ENCODE results near the gene ZXDC. TPM values are rescaled to one million over a fixed set of nuclear protein-coding genes. Genes with fewer than 3 reads are reported as not detected.

Gene ZXDC
- total and polyA plus RNA-seq, 2 experiments from 2014 or later = 6.1 to 19.2 TPM

GRCh38 chr3:126436826-126437717 is 38.6 kb downstream of the ZXDC start:
- no peaks in the 10 kb centered on the region for H3K79me2 ChIP-seq (ENCODE audit: insufficient read depth)
- H2AFZ ChIP-seq = no peak overlapping the region
- no peak overlapping the region for H3K4me2 ChIP-seq (ENCODE audit: unreplicated experiment)
- no peaks in the 10 kb centered on the region for H3K27me3 ChIP-seq (replicated peaks; ENCODE audit: insufficient read depth)
- H3K4me3 ChIP-seq = no peak overlapping the region
- no peaks in the 10 kb centered on the region for H4K20me1 ChIP-seq (ENCODE audit: insufficient read depth)
- H3F3A ChIP-seq (ENCODE audit: insufficient read depth) = no peaks in the 10 kb centered on the region
- TF ChIP-seq EZH2phosphoT487 (IDR thresholded peaks at IDR 0.05; ENCODE audit: insufficient read depth, low read depth) = no peak
- no peak for TF ChIP-seq EZH2 (IDR thresholded peaks at IDR 0.05; ENCODE audit: insufficient read depth, poor library complexity, severe bottlenecking)
- in situ Hi-C loops (cut with MboI) = no loop called here
- DNase-seq = no peak
- 93 to 95% methylated on average over 18 of the region's 18 CpGs for WGBS, 2 experiments (ENCODE audit: low coverage in 1 of 2, low lambda C conversion rate in 2 of 2, missing lambda C conversion rate in 2 of 2)
- H3K9me3 ChIP-seq (ENCODE audit: low read depth) = no peaks in the 10 kb centered on the region
- no peaks in the 10 kb centered on the region for H3K36me3 ChIP-seq (ENCODE audit: low read depth)
- H3K9me2 ChIP-seq (ENCODE audit: insufficient read depth) = no peaks in the 10 kb centered on the region
- H3K9ac ChIP-seq = no peak overlapping the region
- H3K27ac ChIP-seq = no peak overlapping the region
- no peaks in the 10 kb centered on the region for H3K4me1 ChIP-seq (ENCODE audit: insufficient read depth)

- Histone ChIP-seq H3K36me3 (ENCODE audit: low read depth) (no peaks in the 10 kb centered on the region), H3K9me3 (ENCODE audit: low read depth) (no peaks in the 10 kb centered on the region), H3F3A (ENCODE audit: insufficient read depth) (no peaks in the 10 kb centered on the region), H3K27me3 (replicated peaks; ENCODE audit: insufficient read depth) (no peaks in the 10 kb centered on the region), H3K9me2 (ENCODE audit: insufficient read depth) (no peaks in the 10 kb centered on the region), H4K20me1 (ENCODE audit: insufficient read depth) (no peaks in the 10 kb centered on the region), H3K9ac (no peak overlapping the region), H3K79me2 (ENCODE audit: insufficient read depth) (no peaks in the 10 kb centered on the region), H3K4me1 (ENCODE audit: insufficient read depth) (no peaks in the 10 kb centered on the region), H3K4me2 (ENCODE audit: unreplicated experiment) (no peak overlapping the region), H3K4me3 (no peak overlapping the region), H3K27ac (no peak overlapping the region), H2AFZ (no peak overlapping the region)
- TF ChIP-seq EZH2 (IDR thresholded peaks at IDR 0.05; ENCODE audit: insufficient read depth, poor library complexity, severe bottlenecking) (no peak), EZH2phosphoT487 (IDR thresholded peaks at IDR 0.05; ENCODE audit: insufficient read depth, low read depth) (no peak)
- in situ Hi-C loops (cut with MboI) = no loop called here
- no peak for DNase-seq
- 91 to 92% methylated on average over 13 to 14 of the region's 14 CpGs for whole genome bisulfite sequencing, 2 experiments (ENCODE audit: low coverage in 1 of 2, low lambda C conversion rate in 2 of 2, missing lambda C conversion rate in 2 of 2)
These were observed 40.0 kb downstream of the ZXDC start for GRCh38 chr3:126435456-126436315.

- Histone ChIP-seq H3K9me2 (ENCODE audit: insufficient read depth) (no peaks in the 10 kb centered on the region), H3K4me2 (ENCODE audit: unreplicated experiment) (no peak overlapping the region), H3K27me3 (replicated peaks; ENCODE audit: insufficient read depth) (no peaks in the 10 kb centered on the region), H3K36me3 (ENCODE audit: low read depth) (no peaks in the 10 kb centered on the region), H2AFZ (no peak overlapping the region), H3K9ac (no peak overlapping the region), H4K20me1 (ENCODE audit: insufficient read depth) (no peaks in the 10 kb centered on the region), H3F3A (ENCODE audit: insufficient read depth) (no peaks in the 10 kb centered on the region), H3K27ac (no peak overlapping the region), H3K4me1 (ENCODE audit: insufficient read depth) (no peaks in the 10 kb centered on the region), H3K4me3 (no peak overlapping the region), H3K79me2 (ENCODE audit: insufficient read depth) (no peaks in the 10 kb centered on the region), H3K9me3 (ENCODE audit: low read depth) (no peaks in the 10 kb centered on the region)
- in situ Hi-C loops (cut with MboI) = no loop called here
- WGBS, 2 experiments (ENCODE audit: low coverage in 1 of 2, low lambda C conversion rate in 2 of 2, missing lambda C conversion rate in 2 of 2) = 88 to 91% methylated on average over 8 of the region's 8 CpGs
- no peak for TF ChIP-seq EZH2phosphoT487 (IDR thresholded peaks at IDR 0.05; ENCODE audit: insufficient read depth, low read depth)
- no peak for TF ChIP-seq EZH2 (IDR thresholded peaks at IDR 0.05; ENCODE audit: insufficient read depth, poor library complexity, severe bottlenecking)
- DNase-seq = no peak
These were observed 40.7 kb downstream of the ZXDC start for GRCh38 chr3:126434931-126435411.

GRCh38 chr3:126434264-126434590 is 41.5 kb downstream of the ZXDC start:
- H3K4me1 ChIP-seq (ENCODE audit: insufficient read depth) = no peaks in the 10 kb centered on the region
- no peaks in the 10 kb centered on the region for H3K9me3 ChIP-seq (ENCODE audit: low read depth)
- H3K79me2 ChIP-seq (ENCODE audit: insufficient read depth) = no peaks in the 10 kb centered on the region
- WGBS, 2 experiments (ENCODE audit: low coverage in 1 of 2, low lambda C conversion rate in 2 of 2, missing lambda C conversion rate in 2 of 2) = 98 to 100% methylated on average over 4 to 6 of the region's 6 CpGs
- H3K36me3 ChIP-seq (ENCODE audit: low read depth) = no peaks in the 10 kb centered on the region
- no peak for DNase-seq
- no peak overlapping the region for H2AFZ ChIP-seq
- no peaks in the 10 kb centered on the region for H4K20me1 ChIP-seq (ENCODE audit: insufficient read depth)
- no peaks in the 10 kb centered on the region for H3F3A ChIP-seq (ENCODE audit: insufficient read depth)
- H3K4me2 ChIP-seq (ENCODE audit: unreplicated experiment) = no peak overlapping the region
- in situ Hi-C loops (cut with MboI) = no loop called here
- no peak overlapping the region for H3K27ac ChIP-seq
- no peaks in the 10 kb centered on the region for H3K27me3 ChIP-seq (replicated peaks; ENCODE audit: insufficient read depth)
- no peak for TF ChIP-seq EZH2phosphoT487 (IDR thresholded peaks at IDR 0.05; ENCODE audit: insufficient read depth, low read depth)
- TF ChIP-seq EZH2 (IDR thresholded peaks at IDR 0.05; ENCODE audit: insufficient read depth, poor library complexity, severe bottlenecking) = no peak
- no peak overlapping the region for H3K4me3 ChIP-seq
- no peaks in the 10 kb centered on the region for H3K9me2 ChIP-seq (ENCODE audit: insufficient read depth)
- H3K9ac ChIP-seq = no peak overlapping the region
